NCI-H345 (cell line): ENCODE data around the gene SH3RF3.

Experiments
- DNase-seq: peaks from one replicate; lab custom pipeline; 2025; lab: John Stamatoyannopoulos, UW

SH3RF3 gene

GRCh38 chr2:109418716-109419115, 289.7 kb downstream of the SH3RF3 start:
- no peak for DNase-seq

DNA sequence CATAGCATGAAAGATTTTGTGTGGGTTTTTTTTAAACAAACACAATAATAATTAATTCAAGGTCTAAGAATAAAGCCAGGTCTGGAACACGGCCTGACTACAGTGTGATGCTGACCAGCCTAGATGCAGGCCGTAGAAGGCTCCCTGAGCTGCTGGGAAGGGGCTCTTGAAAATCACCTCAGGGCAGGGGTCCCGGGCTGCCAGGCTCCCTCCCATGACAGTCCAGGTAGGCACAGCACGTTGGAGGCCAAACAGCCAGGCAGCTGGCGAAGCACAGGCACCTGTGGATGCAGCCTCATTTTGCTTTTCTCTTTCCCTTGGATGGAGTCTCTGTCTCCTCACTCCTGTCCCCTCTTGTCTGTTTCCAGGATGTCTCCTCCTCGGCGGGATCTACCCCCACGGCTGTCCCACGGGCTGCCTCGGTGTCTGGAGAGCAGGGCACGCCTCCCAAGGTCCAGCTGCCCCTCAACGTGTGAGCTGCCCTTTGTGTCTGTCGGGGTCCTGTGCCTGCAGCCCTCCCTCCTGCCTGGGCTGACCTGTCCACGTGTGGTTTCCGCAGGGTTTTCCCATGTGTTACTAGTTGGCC, 290.3 kb downstream of the SH3RF3 start:
- no peak for DNase-seq

- no peak for DNase-seq
These were observed 291.0 kb downstream of the SH3RF3 start for GRCh38 chr2:109419960-109420370.

- DNase-seq, result no peak
These were observed 292.1 kb downstream of the SH3RF3 start for GRCh38 chr2:109421101-109421500.

DNA sequence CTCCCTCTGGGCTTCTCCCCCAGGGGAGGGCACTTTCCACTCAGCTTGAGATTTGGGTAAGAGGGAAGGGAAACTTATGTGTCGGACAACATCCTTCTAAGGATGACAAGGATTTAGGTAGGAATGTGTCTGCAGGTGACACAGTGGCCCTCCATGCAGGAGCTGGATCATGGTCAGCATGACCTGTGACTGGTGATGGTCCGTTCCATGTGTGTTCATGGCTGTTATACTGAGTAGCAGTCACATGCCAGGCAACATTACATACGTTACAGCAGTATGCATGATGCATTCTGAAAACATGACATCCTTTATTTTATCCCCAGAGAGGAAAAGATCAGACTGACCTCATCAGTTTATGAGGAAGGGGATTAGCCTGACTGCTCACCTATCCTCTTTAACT, 292.6 kb downstream of the SH3RF3 start:
- no peak for DNase-seq

GRCh38 chr2:109422071-109422757, 293.2 kb downstream of the SH3RF3 start:
- DNase-seq, result no peak

DNA sequence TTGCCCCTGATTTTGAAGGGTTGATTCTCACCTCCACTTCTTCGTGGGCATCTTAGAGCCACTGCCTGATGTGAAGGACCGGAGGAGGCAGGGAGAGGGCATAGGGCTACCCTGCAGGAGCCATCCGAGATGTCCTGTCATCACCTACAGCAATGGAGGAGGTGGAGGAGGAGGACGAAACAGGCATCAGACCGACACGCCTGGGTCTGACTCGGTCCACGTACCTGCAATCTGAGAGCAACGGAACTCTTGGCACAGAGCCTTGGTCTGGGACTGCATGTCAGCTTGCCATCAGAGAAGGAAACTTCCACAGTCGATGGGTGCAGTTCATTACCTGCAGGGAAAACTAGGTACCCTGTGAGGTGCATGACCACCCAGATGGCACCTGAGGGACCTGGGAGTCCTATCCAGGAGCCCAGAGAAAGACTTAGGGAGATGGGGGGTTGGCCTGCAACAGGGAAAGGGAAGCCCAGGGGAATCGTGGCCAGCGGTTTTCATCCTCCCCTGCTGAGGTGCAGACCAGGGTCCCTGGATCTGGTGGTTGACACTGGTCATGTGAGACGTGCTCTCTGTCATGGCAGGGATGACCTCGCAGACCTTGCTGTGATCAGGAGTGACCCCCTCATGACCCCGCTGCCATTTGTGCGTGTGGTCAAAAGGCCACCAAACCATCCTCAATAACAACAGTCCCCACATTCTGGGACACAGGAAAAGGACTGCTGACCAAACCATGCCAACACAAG, 293.9 kb downstream of the SH3RF3 start:
- DNase-seq, result no peak

DNA sequence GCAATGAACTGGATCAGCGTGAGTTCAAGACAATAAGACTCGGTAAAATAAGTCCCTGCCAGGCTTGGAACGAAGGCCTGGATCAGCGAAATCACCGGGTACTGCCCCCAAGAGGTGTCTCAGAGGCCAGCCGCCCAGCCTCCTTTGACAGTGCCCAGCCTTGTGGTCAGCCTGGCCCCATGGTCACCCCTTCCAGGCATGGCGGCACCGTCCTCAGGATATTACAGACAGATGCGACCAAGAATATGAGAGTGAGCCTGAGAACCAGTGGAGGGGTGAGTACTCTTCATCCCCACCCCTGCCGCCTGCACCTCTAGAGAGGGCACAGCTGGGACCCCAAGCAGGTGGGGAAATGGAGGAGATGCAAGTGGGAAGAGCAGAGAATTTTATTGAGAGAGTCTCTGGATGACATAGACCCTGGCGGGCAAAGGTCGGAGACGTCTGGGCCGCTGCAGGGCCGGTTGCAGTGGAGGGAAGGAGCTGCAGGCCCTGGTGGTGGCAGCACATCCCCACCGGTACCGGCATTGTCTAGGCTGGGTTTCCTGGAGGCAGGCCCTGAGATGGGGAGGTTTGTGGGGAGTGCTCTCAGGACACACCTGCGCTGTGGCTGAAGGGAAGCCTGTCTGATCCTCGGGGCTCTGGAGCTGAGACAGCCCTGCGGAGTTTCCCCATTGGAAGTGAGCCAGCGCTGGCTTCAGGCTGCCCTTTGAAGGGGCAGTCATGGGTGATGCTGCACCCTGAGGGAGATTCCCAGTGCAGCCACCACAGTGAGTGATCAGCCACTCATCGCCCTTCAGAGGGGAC, 294.8 kb downstream of the SH3RF3 start:
- no peak for DNase-seq

GRCh38 chr2:109425411-109425810, 296.4 kb downstream of the SH3RF3 start:
- no peak for DNase-seq

DNA sequence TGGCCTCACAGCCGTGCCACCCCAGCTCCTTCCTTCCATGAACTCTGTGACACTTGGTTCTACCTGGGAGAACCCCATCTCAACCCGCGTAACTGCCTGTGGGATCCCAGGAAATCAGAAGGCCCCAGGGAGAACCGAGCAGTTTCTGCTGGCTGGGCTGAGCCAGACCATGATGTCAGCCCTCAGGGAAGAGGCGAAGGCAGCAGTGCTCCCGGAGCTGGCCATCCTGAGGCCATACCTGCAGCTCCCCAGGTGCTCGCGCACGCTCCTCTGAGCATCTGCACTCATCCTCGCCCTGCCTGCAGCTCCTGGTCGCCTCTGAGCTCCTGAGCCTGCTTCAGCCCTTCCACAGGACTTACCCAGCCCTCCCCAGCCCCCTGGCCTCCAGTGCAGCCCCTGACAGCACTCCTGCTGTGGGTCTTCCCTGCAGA, 298.7 kb downstream of the SH3RF3 start:
- no peak for DNase-seq

DNA sequence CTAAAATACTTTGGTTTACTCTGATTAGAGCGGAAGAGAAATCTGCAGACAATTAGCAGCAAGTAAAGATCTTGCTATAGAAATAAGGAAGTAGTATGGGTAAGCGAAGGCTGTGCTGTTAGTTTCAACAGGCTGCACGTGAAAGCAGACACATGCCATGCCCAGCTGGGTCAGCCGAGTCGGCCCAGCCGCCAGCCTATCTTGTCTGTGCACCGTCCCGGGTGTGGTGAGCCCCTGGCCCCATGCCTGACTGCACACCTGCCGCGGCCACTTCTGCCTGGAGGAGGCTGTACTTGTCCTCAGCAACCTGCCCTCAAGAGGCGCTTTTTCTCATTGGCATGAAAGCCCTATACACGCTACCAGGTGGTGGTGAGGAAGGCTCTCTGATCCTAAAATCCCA, 299.3 kb downstream of the SH3RF3 start:
- no peak for DNase-seq

DNA sequence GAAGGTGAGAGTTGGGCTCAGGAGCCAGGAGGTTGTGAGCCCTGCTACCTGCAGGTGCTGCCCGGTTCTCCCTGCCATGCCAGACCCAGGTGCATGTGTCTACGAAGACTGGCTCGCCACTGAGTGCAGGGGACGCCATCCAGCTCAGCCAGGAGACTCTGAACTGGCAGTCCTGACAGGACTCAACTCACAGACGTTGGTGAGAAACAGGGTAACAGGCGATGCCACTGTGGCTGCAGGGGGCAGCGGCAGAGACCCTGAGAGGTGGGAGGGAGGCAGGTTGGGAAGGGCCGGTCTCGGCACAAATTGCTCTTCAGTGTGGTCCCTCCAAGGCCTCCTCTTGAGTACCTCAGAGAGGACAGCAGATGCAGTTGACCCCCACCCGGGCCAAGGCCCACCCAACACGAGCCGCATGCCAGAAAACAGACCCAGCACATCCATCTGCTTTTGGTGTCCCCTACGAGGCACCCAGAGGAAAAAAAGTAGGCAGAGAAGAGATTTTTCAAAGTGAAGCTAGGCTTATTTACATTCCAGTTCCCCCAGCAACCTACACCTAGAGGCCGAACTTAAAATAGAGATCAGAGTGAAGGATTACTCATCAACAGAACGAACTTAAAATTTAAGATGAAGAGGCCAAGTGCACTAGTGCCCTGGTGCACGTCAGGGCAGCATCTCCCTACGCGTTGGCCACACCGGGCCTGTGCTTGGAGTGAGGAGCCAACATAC, 300.0 kb downstream of the SH3RF3 start:
- DNase-seq, result no peak

GRCh38 chr2:109429567-109430328, 300.7 kb downstream of the SH3RF3 start:
- DNase-seq, result no peak

DNA sequence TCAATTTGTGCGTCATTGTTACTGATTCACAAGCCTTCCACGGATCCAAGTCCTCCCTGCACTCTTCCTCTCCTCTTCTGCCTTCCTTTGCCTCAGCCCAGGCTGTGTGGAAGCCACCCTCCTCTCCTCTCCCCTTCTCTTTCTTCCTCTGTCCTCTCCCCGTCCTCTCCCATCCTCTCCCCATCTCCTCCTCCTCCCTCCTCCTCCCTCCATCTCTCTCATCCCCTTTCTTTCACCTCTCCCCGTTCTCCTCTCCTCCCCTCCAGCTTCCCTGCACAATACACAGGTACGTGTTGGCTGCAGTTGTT, 301.3 kb downstream of the SH3RF3 start:
- no peak for DNase-seq

GRCh38 chr2:109432421-109432820, 303.4 kb downstream of the SH3RF3 start:
- no peak for DNase-seq

DNA sequence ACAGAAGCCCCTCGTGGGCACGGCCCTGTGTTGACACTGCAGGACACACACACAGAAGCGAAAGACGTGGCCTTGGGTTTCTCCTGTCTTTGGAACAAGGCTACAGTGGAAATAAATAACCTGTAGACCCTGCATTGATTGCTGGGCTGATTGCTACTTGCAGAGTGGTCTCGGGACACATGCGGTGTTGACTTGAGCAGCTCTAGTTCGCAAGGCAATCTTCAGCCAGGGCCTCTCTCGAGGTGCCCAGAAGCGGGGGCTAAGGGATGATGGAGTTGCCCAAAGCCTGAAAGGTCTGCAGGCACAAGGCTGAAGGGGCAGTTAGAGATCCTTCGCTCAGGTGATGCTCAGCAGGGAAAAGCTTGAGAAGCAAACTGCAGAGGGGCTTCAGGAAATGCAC, 304.5 kb downstream of the SH3RF3 start:
- DNase-seq, result no peak

DNA sequence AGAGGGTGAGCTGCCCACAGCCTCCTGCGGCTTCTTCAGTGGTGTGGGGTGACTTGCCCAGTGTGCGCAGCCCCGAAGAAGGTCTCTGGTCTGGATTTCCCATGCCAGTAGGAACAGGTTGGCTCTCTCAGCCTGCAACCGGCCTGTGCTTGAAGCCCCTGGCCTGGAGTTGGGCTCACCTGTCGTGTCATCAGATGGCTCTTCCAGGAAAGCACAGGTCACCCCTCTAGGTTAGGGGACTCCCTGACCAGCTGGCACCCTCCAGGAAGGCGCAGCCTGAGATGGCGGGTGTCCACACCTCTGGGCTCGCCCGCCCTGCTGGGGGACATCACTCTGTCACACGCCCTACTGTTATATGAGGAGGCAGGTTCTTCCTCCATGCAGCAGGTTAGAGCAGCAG, 304.9 kb downstream of the SH3RF3 start:
- no peak for DNase-seq

- DNase-seq, result no peak
These were observed 305.3 kb downstream of the SH3RF3 start for GRCh38 chr2:109434351-109434750.

DNA sequence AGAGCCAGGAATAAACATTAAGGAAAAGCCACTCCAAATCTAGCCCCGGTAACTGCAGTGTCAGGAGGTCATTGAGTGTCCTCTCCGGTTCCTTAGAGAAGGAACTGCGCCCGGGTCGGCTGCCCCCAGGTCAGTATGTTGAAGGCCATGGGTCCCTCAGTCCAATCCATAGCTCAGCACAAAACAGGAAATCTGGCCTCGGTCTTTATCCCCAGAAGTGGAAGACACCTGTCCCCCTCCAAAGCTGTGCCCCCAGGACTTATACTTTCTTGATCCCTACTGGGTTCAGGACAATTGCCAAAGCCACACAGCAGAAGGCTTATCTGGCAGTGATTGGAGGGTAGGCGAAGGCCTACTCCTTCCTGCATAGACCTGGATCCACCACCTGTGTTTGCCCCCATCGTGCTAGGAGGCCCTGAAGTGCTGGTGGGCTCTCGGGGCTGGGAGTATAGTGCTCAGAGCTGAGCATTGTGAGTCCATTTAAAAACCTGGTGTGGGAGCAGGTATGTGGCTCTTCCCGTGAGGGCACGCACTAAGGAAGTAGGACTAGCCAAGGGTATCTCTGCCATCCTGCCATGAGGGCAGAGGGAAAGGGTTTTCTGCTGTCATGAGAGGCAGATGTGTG, 306.2 kb downstream of the SH3RF3 start:
- no peak for DNase-seq

DNA sequence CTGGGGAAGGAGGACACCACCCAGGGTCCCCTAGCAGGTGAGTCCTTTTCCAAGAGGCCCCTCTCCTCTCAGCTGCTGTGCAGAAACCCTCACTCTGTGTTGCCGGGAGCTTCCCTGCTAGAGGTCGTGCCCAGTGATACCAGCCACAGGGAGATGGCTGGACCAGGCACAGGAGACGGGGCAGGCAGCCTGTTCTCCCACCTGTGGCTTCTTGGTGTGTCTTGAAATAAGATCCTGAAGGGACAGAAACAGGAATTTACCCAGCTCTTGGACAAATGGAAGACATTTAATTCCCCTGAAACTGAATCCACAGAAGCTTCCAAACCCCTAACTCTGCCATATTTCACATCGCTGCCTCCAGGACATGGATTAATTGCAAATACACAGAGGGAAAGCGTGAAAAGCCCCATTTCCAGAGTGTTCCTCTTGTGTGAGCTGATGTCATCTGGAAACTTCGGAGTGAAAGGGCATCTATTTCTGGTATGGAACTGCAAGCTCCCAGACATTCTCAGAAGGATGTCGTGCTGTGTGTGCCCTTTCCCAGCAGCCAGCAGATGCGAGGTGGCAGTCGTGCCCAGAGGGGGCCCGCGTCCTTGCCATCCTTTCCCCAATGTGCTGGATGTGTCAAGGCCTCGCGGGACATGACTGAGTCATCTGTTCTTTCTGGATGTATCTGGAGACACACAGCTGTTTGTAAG, 307.0 kb downstream of the SH3RF3 start:
- DNase-seq, result no peak
